Adrenal gland (tissue), 5 donors: ENCODE results near the gene PRR7.
"Not testable (repeated sequence)": the region's sequence is repeated elsewhere in the genome, so short reads cannot be mapped to it uniquely, and the experiment has no call there.

Experiments used
- CTCF ChIP-seq, 6 experiments: fragments of 450-650 bp in 4 of 6; fragments of 200-600 bp in 2 of 6; sonication (generic) in 1 of 6; IDR thresholded peaks; 1 replicate in 5 of 6; 2 replicates in 1 of 6; pipeline versions ENCODE4 v1.5.1 to v1.8.0; 2016 to 2021; ENCODE audit warnings: antibody characterized with exemption in 6 of 6, mild to moderate bottlenecking in 2 of 6, moderate library complexity in 1 of 6
- POLR2A ChIP-seq, 2 donors: fragments of 450-650 bp; IDR thresholded peaks; one replicate each; pipeline ENCODE4 v1.6.1; 2017; ENCODE audit warnings: antibody characterized with exemption in 2 of 2, mild to moderate bottlenecking in 2 of 2, moderate library complexity in 1 of 2
- donor health status: DM: no; HTN: no; CAD: no.

- not testable (repeated sequence) for TF ChIP-seq CTCF, POLR2A (IDR thresholded peaks at IDR 0.05)
Observed at GRCh38 chr5:177485753-177486152, 39.1 kb downstream of the PRR7 start.
